ENCODE data around the gene SCGB3A1.

The SCGB3A1 gene

DNA sequence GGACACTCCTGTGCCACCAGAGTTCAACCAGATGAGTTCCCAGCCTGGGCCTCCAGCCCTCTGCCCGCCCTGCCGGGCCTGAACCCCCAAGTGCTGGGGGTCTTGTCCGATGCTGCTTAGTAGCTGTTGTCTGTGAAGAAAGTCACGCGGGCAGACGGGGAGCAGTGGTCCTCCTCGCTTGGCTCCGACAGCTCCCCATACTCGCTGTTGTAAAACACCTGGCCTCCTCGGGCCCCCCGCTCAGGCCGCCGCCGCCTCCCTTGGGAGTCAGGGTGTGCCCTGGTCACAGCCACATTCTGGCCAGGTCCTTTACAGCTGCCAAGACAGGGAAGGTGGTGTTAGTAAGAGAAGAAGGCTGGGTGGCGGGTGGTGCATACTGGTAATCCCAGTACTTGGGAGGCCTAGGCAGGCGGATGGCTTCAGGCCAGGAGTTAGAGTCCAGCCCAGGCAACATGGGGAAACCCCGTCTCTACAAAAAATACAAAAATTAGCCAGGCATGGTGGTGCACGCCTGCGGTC is 11.8 kb upstream of the SCGB3A1 start:
- no peak for DNase-seq

DNA sequence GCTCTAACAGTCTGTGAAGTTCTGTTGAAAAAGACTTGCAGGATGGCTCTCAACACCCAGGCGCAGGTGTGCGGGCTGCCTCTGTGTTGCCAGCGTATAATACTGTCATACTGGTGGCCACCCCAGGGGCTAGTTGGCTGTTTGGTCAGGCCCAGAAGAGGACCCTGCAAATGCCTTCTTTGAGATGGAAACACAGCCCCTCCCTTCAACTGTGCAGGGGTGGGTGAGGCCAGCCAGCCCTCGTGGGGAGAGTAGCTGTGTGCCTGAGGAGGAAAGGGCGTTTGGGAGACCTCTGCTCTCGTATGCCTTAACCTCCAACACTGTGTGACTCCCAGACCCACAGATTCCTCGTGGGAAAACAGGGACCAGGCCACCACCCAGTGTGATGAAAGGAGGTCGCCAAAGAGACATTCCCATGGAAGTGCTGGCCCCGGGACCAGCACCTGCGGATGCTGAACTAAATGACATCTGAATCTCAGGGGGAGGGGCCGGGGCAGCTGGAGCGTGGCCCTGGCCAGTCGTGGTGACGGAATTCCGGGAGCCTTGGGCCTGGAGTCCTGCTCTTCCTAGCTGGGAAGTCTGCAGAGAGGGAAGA is 11.3 kb upstream of the SCGB3A1 start:
- DNase-seq: no peak

GRCh38 chr5:180601591-180602480 is 10.5 kb upstream of the SCGB3A1 start:
- DNase-seq: no peak

GRCh38 chr5:180600554-180601041 is 9.3 kb upstream of the SCGB3A1 start:
- DNase-seq: no peak

- no peak for DNase-seq
Observed at GRCh38 chr5:180599981-180600553, 8.8 kb upstream of the SCGB3A1 start.

- no peak for DNase-seq
Observed at GRCh38 chr5:180599590-180599914, 8.3 kb upstream of the SCGB3A1 start.

- DNase-seq: no peak
Observed at GRCh38 chr5:180598797-180599589, 7.7 kb upstream of the SCGB3A1 start.

GRCh38 chr5:180598316-180598701 is 7.0 kb upstream of the SCGB3A1 start:
- no peak for DNase-seq

- DNase-seq: no peak
Observed at GRCh38 chr5:180596668-180597231, 5.5 kb upstream of the SCGB3A1 start.

GRCh38 chr5:180596115-180596667 is 4.9 kb upstream of the SCGB3A1 start:
- DNase-seq: no peak

- DNase-seq: no peak
Observed at GRCh38 chr5:180595381-180596114, 4.2 kb upstream of the SCGB3A1 start.

- no peak for DNase-seq
Observed at GRCh38 chr5:180595046-180595379, 3.7 kb upstream of the SCGB3A1 start.

DNA sequence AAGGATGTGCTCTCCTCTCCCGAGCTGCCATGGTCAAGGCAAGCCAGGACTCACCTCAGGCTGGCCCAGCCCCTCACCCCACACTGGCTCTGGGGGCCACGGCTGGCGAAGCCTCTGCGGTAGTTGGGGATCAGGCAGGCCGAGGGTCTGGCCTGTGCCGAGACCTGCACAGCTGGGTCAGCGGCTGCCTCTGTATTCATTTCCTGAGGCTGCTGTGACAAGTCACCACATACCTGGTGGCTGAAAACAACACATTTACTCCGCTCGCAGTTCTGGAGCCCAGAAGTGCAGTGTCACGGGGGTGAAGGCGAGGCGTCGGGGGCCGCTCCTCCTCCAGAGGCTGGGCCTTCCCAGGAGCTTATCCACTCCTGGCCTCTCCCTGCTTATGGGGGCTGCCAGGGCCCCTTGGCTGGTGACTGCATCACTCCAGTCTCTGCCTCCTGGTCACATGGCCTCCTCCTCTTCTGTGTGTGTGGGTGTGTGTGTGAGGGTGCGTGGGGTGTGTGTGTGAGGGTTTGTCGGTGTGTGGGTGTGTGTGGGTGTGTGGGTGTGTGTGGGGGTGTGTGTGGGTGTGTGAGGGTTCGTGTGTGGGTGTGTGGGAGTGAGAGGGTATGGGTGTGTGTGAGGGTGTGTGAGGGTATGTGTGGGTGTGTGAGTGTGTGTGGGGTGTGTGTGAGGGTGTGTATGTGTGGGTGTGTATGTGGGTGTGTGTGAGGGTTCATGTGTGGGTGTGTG is 3.2 kb upstream of the SCGB3A1 start:
- no peak for DNase-seq

- DNase-seq: no peak
Observed at GRCh38 chr5:180593446-180594206, 2.3 kb upstream of the SCGB3A1 start.

GRCh38 chr5:180592176-180592575 is 877 bp upstream of the SCGB3A1 start:
- DNase-seq: no peak

- DNase-seq: no peak
Observed at GRCh38 chr5:180590543-180591310, 572 bp downstream of the SCGB3A1 start.

DNA sequence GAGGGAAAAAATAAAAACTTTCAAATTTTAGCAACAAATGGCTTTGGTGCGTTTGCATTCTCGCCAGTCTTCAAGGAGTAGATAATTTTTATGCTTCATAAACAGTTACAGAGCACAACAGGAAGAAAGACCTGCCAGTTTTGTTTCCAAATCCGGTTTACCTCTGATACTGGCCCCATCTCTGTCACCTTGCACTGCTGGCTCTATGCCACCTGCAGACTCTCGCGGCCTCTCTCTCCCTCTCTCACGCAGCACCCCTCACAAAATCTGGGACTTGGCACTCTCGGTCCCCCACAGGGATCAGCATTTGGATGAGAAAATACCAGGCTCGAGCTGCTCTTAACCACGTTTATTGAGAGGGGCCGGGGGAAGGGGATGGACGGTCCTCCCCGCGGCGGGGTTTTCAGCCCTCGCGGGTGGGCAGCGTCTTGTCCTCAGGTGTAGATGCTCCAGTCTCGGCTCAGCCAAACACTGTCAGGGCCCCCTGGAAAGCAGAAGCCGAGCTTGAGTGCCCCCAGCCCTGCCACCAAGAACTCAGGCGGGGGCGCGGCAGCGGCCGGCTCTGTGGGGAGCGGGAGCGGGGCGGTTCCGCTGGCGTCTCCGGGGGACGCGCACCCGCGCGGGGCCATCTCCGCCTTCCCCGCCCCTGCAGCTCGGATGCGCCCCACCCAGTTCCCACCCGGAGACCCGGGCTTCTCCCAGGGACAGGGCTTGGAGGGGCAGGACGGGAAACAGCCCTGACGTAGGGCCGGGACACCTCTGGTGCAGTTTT is 1.3 kb downstream of the SCGB3A1 start:
- DNase-seq: no peak

DNA sequence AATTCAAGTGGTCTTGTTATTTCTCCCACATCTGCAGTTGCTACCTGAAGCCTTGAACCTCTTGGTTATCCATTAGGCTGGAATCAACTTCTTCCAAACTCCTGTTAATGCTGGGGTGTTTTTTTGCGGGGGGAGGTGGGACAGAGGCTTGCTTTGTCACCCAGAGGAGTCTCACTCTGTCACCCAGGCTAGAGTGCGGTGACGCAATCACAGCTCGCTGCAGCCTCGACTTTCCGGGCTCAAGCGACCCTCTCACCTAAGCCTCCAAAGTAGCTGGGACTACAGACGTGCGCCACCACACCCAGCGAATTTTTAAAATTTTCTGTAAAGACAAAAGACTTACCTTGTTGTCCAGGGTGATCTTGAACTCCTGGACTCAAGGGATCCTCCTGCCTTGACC is 4.4 kb downstream of the SCGB3A1 start:
- DNase-seq: no peak

GRCh38 chr5:180586204-180586603 is 5.1 kb downstream of the SCGB3A1 start:
- DNase-seq: no peak
